NCI-H128 (cell line): ENCODE results near the gene CCDC144A.
"Not testable (repeated sequence)": the region's sequence is repeated elsewhere in the genome, so short reads cannot be mapped to it uniquely, and the experiment has no call there.

Source experiments
- DNase-seq: peaks from one replicate; lab custom pipeline; 2025; ENCODE audit not compliant: unreplicated experiment; lab: John Stamatoyannopoulos, UW

CCDC144A gene

GRCh38 chr17:16689731-16690281 is at the start of gene CCDC144A:
Gene CCDC144A, plus strand, starts transcription at chr17:16690241. Its CDS starts 160 bp downstream, at chr17:16690401.
- DNase-seq = not testable (repeated sequence)

- DNase-seq = no peak
These were observed 40.5 kb upstream of the CCDC144A start for GRCh38 chr17:16649585-16649984.

GRCh38 chr17:16652252-16652651 is 37.8 kb upstream of the CCDC144A start:
- no peak for DNase-seq

GRCh38 chr17:16652847-16653366 is 37.1 kb upstream of the CCDC144A start:
- no peak for DNase-seq

GRCh38 chr17:16653367-16654041 is 36.5 kb upstream of the CCDC144A start, which contains the start of gene ZNF624:
Gene ZNF624, minus strand, starts transcription at chr17:16653850.
- DNase-seq = peak; percentile 88

GRCh38 chr17:16661217-16661616 is 28.8 kb upstream of the CCDC144A start:
- DNase-seq = no peak

GRCh38 chr17:16662936-16663335 is 27.1 kb upstream of the CCDC144A start:
- DNase-seq = no peak

GRCh38 chr17:16666553-16666906 is 23.5 kb upstream of the CCDC144A start:
- DNase-seq = not testable (repeated sequence)

GRCh38 chr17:16666907-16667636 is 23.0 kb upstream of the CCDC144A start:
- not testable (repeated sequence) for DNase-seq

GRCh38 chr17:16676676-16677268 is 13.3 kb upstream of the CCDC144A start:
- no peak for DNase-seq

- not testable (repeated sequence) for DNase-seq
These were observed 6.5 kb upstream of the CCDC144A start for GRCh38 chr17:16683290-16684138.

- DNase-seq = not testable (repeated sequence)
These were observed 4.0 kb upstream of the CCDC144A start for GRCh38 chr17:16686019-16686418.

- not testable (repeated sequence) for DNase-seq
These were observed 2.9 kb upstream of the CCDC144A start for GRCh38 chr17:16687151-16687550.

- DNase-seq = not testable (repeated sequence)
These were observed 406 bp downstream of the CCDC144A start for GRCh38 chr17:16690447-16690846.

- not testable (repeated sequence) for DNase-seq
These were observed 7.6 kb downstream of the CCDC144A start for GRCh38 chr17:16697603-16698002.

- DNase-seq = not testable (repeated sequence)
These were observed 55.6 kb downstream of the CCDC144A start for GRCh38 chr17:16745492-16746203.

GRCh38 chr17:16746571-16746970 is 56.5 kb downstream of the CCDC144A start:
- not testable (repeated sequence) for DNase-seq

- not testable (repeated sequence) for DNase-seq
These were observed 60.5 kb downstream of the CCDC144A start for GRCh38 chr17:16750515-16750914.

- not testable (repeated sequence) for DNase-seq
These were observed 61.3 kb downstream of the CCDC144A start for GRCh38 chr17:16751224-16751923.
